ENCODE results near the gene ZNF23. TPM values are rescaled to one million over a fixed set of nuclear protein-coding genes. Genes with fewer than 3 reads are reported as not detected.

Gene ZNF23
- polyA plus RNA-seq, 6 donors from 2014 or later = 4.3 to 12.1 (median 7.3) TPM

DNA sequence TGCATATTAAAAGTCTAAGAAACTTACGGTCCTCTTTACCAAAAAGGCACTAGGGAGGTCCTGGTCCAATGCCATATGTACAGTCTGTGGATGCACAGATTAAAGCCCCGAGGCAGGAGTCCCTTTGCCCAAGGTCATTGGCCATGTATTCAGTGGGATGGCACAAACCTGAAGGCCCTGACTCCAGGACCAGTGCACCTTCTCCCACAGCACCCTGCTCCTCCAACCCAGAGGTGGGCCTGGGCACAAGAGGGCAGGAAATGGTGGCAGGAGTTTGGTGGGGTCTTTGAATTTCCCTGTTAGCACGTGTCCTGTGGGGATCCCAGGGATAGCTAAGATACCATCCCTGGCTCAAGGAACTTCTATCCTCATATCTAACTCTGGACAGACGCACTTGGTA is 48.7 kb downstream of the ZNF23 start:
- peaks cover 25 to 69% (median 67%) of the 10 kb centered on the region in 3 donors for H3K27me3 Mint-ChIP-seq
- H3K36me3 Mint-ChIP-seq = no peaks in the 10 kb centered on the region
- ATAC-seq (ENCODE audit: low read depth in 2 of 2) (no peak), DNase-seq (no peak)
- H3K27ac Mint-ChIP-seq = no peak overlapping the region
- H3K4me3 Mint-ChIP-seq = no peak overlapping the region
- H3K4me1 Mint-ChIP-seq = peaks cover 9 to 11% (median 10%) of the 10 kb centered on the region in 3 donors
- H3K9me3 Mint-ChIP-seq = no peaks in the 10 kb centered on the region

DNA sequence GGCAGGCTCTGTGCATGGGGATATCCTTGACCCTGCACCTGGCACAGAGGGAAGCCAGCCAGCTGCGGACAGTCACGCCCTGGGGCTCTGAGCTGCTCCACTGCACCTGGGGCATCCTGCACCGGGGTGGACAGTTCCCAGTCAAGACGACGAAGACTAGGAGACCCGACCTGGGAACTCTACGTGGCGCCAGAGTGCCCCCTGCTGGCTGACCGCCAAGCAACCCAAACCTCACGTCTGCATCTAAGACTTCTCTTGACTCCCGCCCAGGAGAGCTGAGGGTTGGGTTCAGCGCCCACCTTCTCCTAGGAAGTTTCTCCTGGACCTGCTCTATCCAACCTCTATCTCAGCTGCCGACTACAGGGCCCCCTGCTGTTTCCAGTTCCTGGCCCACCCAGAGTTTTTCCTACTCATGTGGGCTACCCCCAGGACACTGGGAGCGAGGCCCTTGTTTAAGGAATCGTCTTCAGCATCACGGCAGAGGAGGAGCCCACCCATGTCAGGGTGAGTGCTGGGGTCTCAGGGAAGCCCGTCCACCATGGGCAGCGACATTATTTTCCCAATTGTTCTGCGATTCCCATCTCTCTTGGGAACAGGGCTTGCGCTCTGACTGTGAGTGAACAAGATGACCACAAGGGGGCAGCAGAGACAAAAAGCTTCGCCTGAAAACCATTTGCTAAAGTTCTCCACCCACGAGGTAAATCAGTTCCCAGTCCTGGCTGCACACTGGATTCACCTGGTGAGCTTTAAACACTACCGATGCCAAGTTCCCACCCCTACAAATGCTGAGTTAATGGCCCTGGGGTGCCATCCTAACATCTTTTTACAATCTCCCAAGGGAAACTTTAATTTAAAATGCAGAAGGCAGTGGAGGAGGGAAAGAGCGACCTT is 49.5 kb downstream of the ZNF23 start:
- peak overlapping the region in 1 of 8 donors; percentile 55 for H3K4me3 Mint-ChIP-seq

GRCh38 chr16:71410146-71410545 is 51.9 kb downstream of the ZNF23 start:
- Mint-ChIP-seq H3K27me3 (peaks cover 22 to 61% (median 35%) of the 10 kb centered on the region in 3 donors), H3K4me1 (peaks cover 9 to 19% (median 16%) of the 10 kb centered on the region in 3 donors), H3K4me3 (no peak overlapping the region), H3K9me3 (peaks cover 0 to 7% (median under 1%) of the 10 kb centered on the region in 7 donors), H3K36me3 (peaks cover 0 to 6% of the 10 kb centered on the region in 2 donors), H3K27ac (no peak overlapping the region)
- no peak for ATAC-seq (ENCODE audit: low read depth in 2 of 2)
- no peak for DNase-seq

More for the DNA sequence above, 49.5 kb downstream of the ZNF23 start:
- peaks cover 27 to 65% (median 59%) of the 10 kb centered on the region in 3 donors for H3K27me3 Mint-ChIP-seq
- H3K4me1 Mint-ChIP-seq = peaks cover 9 to 19% (median 16%) of the 10 kb centered on the region in 3 donors
- ATAC-seq (ENCODE audit: low read depth in 2 of 2) (peak; percentile 58 to 84), DNase-seq (peak; percentile 55)
- H3K9me3 Mint-ChIP-seq = no peaks in the 10 kb centered on the region
- H3K36me3 Mint-ChIP-seq = no peaks in the 10 kb centered on the region
- H3K27ac Mint-ChIP-seq = no peak overlapping the region

- H3K27ac Mint-ChIP-seq = peak overlapping the region in 1 of 6 donors; percentile 16
These were observed 52.9 kb downstream of the ZNF23 start for GRCh38 chr16:71409011-71409775.

DNA sequence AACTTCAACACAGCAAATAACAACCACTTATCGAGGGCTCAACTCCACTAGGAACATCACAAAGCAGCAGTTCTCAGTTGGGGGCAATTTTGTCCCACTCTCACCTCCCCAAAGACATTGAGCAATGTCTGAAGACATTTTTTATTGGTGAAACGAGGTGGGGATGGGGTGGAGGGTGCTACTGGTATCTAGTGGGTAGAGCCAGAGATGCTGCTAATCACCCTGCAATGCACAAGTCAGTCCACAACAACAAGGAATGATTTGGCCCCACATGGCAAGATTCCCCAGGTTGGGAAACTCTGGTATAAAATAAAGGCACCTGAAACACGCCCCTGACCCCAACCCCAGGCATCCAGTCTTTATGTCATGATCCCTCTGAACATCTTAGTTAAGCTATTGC is 53.5 kb downstream of the ZNF23 start:
- ATAC-seq (ENCODE audit: low read depth in 2 of 2) = no peak
- peaks cover 25 to 57% (median 47%) of the 10 kb centered on the region in 3 donors for H3K27me3 Mint-ChIP-seq
- no peak overlapping the region for H3K27ac Mint-ChIP-seq
- DNase-seq = no peak
- H3K36me3 Mint-ChIP-seq = peaks cover 0 to 14% of the 10 kb centered on the region in 2 donors
- peaks cover 0 to 19% (median 14%) of the 10 kb centered on the region in 7 donors for H3K9me3 Mint-ChIP-seq
- peaks cover 9 to 19% (median 16%) of the 10 kb centered on the region in 3 donors for H3K4me1 Mint-ChIP-seq
- no peak overlapping the region for H3K4me3 Mint-ChIP-seq

More at GRCh38 chr16:71409011-71409775, 52.9 kb downstream of the ZNF23 start:
- H3K36me3 Mint-ChIP-seq = peaks cover 0 to 13% of the 10 kb centered on the region in 2 donors
- H3K4me1 Mint-ChIP-seq = peaks cover 9 to 19% (median 16%) of the 10 kb centered on the region in 3 donors
- peaks cover 0 to 14% (median 8%) of the 10 kb centered on the region in 7 donors for H3K9me3 Mint-ChIP-seq
- H3K4me3 Mint-ChIP-seq = peak overlapping the region in 2 of 8 donors; percentile 15 to 41
- DNase-seq = no peak
- peaks cover 27 to 61% (median 42%) of the 10 kb centered on the region in 3 donors for H3K27me3 Mint-ChIP-seq
- no peak for ATAC-seq (ENCODE audit: low read depth in 2 of 2)

DNA sequence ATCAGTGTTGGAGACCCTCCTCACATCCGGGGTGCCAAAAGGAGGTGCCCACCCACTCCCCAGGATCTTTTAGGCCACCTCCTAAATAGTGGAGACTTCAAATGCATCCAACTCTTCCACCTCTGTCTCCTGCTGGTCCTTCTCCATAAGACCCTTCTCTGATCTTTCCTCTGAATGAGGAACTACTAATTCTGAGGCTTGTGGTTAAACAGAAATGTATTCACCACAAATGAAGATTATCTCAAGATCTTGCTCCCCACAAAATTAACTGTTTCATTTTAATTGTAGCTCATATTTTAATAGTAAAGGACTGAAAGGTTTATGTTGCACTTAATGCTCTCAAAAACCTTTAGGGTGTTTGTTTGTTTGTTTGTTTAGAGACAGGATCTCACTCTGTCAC is 54.3 kb downstream of the ZNF23 start:
- no peak for ATAC-seq (ENCODE audit: low read depth in 2 of 2)
- Mint-ChIP-seq H3K4me1 (peaks cover 6 to 16% (median 12%) of the 10 kb centered on the region in 3 donors), H3K27me3 (peaks cover 21 to 53% (median 51%) of the 10 kb centered on the region in 3 donors), H3K9me3 (peaks cover 0 to 19% (median 14%) of the 10 kb centered on the region in 7 donors), H3K27ac (no peak overlapping the region), H3K36me3 (peaks cover 0 to 14% of the 10 kb centered on the region in 2 donors), H3K4me3 (no peak overlapping the region)
- no peak for DNase-seq

DNA sequence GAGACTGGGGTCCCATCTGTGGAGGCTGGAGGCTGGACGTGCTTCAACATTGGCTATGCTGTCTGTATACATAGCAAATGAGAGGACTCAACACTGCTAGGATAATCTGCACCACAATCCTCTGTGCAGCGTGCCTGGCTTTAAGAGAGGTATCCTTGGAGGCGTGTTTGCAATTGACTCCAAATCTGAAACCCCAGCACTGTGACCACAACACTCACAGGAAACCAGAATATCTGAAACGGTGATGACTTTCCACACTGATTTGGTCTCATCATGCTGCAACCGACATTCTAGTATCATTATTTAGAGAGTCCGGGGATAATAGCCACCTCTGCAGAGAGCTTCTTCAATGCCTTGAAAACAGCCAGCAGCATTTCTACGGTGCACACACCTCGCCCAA is 55.3 kb downstream of the ZNF23 start:
- peaks cover 23 to 55% (median 53%) of the 10 kb centered on the region in 3 donors for H3K27me3 Mint-ChIP-seq
- no peak overlapping the region for H3K4me3 Mint-ChIP-seq
- H3K9me3 Mint-ChIP-seq = peaks cover 0 to 19% (median 14%) of the 10 kb centered on the region in 7 donors
- H3K36me3 Mint-ChIP-seq = peaks cover 0 to 14% of the 10 kb centered on the region in 2 donors
- H3K4me1 Mint-ChIP-seq = peaks cover 0 to 8% (median 6%) of the 10 kb centered on the region in 3 donors
- ATAC-seq (ENCODE audit: low read depth in 2 of 2) = no peak
- no peak for DNase-seq
- no peak overlapping the region for H3K27ac Mint-ChIP-seq

DNA sequence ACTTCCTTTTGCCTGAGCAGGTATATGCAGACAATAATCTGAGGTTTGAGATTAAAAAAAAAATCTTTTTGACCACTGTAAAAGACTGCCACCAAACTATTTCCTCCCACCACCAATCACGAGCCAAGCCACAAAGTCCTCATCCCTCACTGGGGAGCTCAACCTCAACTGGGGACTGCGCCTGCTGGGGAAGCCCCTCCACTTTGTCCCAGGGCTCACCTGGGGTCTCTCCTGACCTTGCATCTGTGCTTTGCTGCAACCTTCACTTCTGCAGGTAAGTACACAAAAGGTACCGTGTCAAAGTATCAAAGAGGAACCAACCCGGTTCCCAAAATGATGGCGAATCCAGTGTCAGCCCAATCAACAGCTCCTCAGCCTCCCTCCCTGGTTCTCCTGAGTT is 55.7 kb downstream of the ZNF23 start:
- ATAC-seq (ENCODE audit: low read depth in 2 of 2) = no peak
- DNase-seq = no peak
- Mint-ChIP-seq H3K4me1 (peaks cover 0 to 8% (median 6%) of the 10 kb centered on the region in 3 donors), H3K36me3 (peaks cover 0 to 14% of the 10 kb centered on the region in 2 donors), H3K27me3 (peaks cover 22 to 55% (median 51%) of the 10 kb centered on the region in 3 donors), H3K27ac (no peak overlapping the region), H3K4me3 (no peak overlapping the region), H3K9me3 (peaks cover 0 to 19% (median 14%) of the 10 kb centered on the region in 7 donors)

DNA sequence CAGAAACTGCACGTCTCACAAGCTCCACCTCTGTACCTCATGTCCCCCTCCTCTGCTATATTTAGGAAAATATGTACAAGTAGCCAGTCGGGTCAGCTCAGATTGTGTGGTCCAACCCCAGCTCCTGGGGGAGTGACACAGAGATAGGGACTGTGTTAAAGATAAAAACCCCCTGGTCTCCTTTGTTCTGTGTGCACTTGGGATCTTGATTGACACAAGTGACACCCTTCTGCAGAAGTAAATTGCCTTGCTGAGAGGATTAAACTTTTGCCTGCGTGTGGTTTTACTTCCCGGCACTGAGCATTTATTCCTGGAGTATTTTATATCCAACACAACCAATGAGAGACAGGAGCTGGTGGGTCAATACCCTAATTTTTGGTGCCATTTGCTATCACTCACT is 57.7 kb downstream of the ZNF23 start:
- Mint-ChIP-seq H3K9me3 (peaks cover 0 to 19% (median 14%) of the 10 kb centered on the region in 7 donors), H3K27ac (peak overlapping the region in 1 of 6 donors; percentile 81), H3K4me3 (no peak overlapping the region), H3K4me1 (peaks cover 0 to 8% (median 6%) of the 10 kb centered on the region in 3 donors), H3K36me3 (peaks cover 0 to 14% of the 10 kb centered on the region in 2 donors), H3K27me3 (peaks cover 24 to 48% (median 45%) of the 10 kb centered on the region in 3 donors)
- ATAC-seq (ENCODE audit: low read depth in 2 of 2) (no peak), DNase-seq (no peak)

DNA sequence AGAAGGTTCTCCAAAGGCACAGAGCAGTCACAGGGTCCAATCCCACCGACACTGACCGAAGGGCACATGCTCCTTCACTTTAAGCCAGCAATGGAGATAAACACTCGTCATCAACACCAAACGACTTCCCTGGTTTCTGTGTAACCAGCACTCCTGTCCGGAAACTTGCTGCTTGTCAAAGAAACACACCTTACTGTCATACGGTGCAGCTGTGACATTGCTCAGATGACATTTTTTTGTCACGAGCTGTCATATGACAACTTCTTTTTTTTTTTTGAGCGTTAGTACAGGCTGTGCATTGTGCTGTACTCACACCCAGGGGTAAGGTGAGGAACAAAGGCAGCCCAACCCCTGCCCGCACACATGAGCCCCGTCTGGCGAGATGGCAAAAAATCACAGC is 59.4 kb downstream of the ZNF23 start:
- no peak overlapping the region for H3K4me3 Mint-ChIP-seq
- peaks cover 0 to under 1% (median 0%) of the 10 kb centered on the region in 3 donors for H3K4me1 Mint-ChIP-seq
- DNase-seq = no peak
- no peak for ATAC-seq (ENCODE audit: low read depth in 2 of 2)
- H3K36me3 Mint-ChIP-seq = peaks cover 0 to 14% of the 10 kb centered on the region in 2 donors
- peak overlapping the region in 1 of 6 donors; percentile 10 for H3K27ac Mint-ChIP-seq
- H3K27me3 Mint-ChIP-seq = peaks cover 20 to 44% (median 44%) of the 10 kb centered on the region in 3 donors
- H3K9me3 Mint-ChIP-seq = peaks cover 0 to 20% (median 14%) of the 10 kb centered on the region in 7 donors

GRCh38 chr16:71402007-71402406 is 60.0 kb downstream of the ZNF23 start:
- Mint-ChIP-seq H3K9me3 (peaks cover 0 to 20% (median 14%) of the 10 kb centered on the region in 7 donors), H3K4me1 (no peaks in the 10 kb centered on the region), H3K36me3 (peaks cover 0 to 14% of the 10 kb centered on the region in 2 donors), H3K27ac (no peak overlapping the region), H3K27me3 (peaks cover 20 to 47% (median 41%) of the 10 kb centered on the region in 3 donors), H3K4me3 (peak overlapping the region in 1 of 8 donors; percentile 57)
- DNase-seq (no peak), ATAC-seq (ENCODE audit: low read depth in 2 of 2) (no peak)

- Mint-ChIP-seq H3K4me3 (no peak overlapping the region), H3K27me3 (peaks cover 27 to 53% (median 40%) of the 10 kb centered on the region in 3 donors), H3K4me1 (no peaks in the 10 kb centered on the region), H3K36me3 (peaks cover 0 to 8% of the 10 kb centered on the region in 2 donors), H3K27ac (no peak overlapping the region), H3K9me3 (peaks cover 0 to 18% (median 8%) of the 10 kb centered on the region in 7 donors)
- ATAC-seq (ENCODE audit: low read depth in 2 of 2) (no peak), DNase-seq (no peak)
These were observed 62.1 kb downstream of the ZNF23 start for GRCh38 chr16:71399801-71400563.
